HG03103 (cell line): ENCODE measurements around the gene RHBDF2.

Source experiments
- ATAC-seq: cut with Tn5 transposase; IDR thresholded peaks from one replicate; pipeline ENCODE4 v1.9.1; 2021; ENCODE audit warnings: low read depth; ENCODE audit not compliant: unreplicated experiment

Gene RHBDF2

GRCh38 chr17:76444518-76445311 lies 56.5 kb downstream of the RHBDF2 start:
- no peak for ATAC-seq

GRCh38 chr17:76442341-76443338 lies 58.6 kb downstream of the RHBDF2 start:
- no peak for ATAC-seq

DNA sequence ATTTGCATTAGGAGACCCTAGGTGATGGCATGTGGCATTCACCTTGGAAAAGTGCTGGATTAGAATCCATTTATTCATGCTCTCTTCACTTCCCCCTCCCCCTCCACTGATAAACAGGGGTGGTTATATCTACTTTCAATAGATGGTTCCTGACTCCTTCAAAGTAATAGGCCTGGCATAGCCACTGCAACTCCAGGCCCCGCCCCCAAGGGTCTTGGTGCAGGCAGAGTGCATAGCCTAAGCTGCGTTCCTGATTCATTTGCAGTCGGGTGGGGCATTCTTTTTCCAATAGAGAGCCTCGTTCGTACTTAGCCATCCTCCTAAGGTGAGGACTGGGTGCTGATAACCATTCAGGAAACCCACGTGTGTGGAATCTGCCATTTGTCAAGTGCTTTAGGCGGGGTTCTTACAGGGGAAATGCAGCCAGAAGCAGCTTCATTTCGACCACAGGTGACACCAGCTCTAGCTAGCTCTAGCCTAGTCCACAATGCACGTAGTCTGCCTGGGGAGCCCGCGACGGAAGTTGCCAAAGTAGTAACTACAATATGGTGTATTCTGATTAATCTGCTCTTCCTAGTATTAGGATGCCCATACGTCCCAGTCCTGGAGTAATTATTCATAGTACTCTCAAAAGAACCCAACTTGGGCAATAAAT lies 59.4 kb downstream of the RHBDF2 start:
- ATAC-seq: no peak

GRCh38 chr17:76440751-76441362 lies 60.4 kb downstream of the RHBDF2 start:
- no peak for ATAC-seq

DNA sequence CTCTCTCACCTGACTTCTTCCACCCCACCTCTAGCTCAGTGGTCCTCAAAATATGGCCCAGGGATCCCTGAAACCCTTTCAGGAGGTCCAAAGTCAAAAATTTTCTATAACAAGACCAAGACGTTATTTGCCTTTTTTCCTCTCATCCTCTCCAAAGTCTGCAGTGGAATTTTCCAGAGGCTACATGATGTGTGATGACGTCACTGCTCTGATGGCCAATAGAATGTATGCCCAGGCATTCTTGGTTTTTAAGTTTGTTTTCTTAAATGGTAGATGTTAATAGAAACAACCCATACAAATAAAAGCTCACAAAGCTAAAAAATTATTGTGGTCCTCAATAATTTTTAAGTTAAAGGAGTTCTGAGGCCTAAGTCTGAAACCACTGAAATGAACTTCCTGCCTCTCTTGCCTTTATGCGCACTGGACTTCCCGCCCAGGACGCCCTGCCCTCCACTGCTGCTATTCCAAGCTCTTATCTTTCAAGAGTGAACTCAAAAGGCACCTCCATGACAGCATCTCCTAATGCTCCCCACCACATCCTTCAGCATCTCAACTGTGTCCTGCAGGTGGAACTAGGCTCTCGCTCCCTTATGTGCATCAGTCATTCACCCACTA lies 61.8 kb downstream of the RHBDF2 start:
- ATAC-seq: no peak

DNA sequence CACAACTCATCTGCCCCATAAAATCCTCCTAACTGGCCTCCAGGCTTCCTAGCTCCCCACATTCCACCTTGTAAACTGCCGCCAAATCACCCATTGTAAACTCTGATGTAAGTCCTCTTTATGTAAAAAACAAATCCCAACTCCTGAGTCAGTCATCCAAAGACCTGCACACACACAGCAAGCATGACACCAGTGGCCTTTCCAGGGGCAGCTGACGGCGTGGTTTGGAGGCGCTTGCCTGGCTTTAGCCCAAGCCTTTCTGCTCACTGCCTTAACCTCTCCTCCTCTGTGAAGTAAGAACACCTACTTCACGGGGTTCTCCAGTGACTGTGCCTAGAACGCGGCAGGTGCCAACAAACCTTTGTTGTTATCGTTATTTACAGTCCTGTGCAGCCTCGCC lies 62.3 kb downstream of the RHBDF2 start:
- no peak for ATAC-seq

- no peak for ATAC-seq
Observed at GRCh38 chr17:76437467-76438402, 63.5 kb downstream of the RHBDF2 start.

DNA sequence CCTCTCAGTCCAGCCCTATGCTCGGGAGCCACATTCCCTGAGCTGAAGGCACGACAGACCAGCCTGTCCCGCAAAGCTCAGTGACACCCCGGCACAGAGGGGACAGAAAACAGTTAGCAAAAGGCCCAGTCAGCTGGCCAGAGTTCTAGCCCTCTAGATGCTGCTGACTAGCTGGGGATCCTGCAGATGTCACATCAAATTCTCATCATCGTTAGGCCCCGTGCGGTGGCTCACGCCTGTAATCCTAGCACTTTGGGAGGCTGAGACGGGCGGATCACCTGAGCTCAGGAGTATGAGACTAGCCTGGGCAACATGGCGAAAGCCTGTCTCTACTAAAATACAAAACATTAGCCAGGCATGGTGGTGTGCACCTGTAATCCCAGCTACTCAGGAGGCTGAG lies 65.5 kb downstream of the RHBDF2 start:
- ATAC-seq: no peak

DNA sequence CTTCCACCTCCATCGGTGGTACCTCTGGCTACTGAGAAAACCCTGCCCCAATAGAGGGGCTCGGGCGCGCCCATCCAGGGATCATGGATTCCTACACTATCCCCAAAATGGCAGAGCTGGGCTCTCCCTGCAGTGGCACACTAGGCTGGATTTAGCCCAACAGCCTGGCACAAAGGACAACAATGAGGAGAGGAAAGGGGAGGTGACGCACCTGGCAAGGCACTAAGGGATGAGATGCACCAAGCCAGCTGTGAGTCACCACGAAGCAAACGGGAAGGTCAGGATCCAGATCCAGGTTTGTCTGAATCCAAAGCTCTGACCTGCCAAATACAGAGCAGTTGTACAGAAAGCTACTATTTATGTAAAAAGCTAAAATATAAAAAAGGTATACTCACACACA lies 66.4 kb downstream of the RHBDF2 start:
- no peak for ATAC-seq

- ATAC-seq: no peak
Observed at GRCh38 chr17:76433693-76434092, 67.5 kb downstream of the RHBDF2 start.

DNA sequence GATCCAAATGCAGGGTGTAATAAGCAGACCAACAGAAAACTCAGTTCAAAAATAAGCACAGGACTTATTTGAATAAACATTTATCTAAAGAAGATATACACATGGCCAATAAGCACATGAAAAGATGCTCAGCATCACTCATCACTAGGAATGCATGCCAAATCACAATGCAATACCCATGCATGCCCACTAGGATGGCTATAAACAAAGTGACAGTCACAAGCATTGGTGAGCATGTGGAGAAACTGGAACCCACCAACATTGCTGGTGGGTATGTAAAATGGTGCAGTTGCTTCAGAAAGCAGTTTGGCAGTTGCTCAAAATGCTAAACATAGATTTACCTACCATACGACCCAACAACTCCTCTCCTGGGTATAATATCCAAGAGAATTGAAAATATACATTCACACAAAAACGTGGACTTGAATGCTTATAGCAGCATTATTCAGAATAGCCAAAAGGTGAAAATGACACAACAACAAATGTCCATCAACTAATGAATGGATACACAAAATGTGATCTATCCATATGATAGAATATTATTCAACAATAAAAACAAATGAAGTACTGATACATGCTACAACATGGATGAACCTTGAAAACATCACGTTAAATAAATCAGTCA lies 68.4 kb downstream of the RHBDF2 start:
- no peak for ATAC-seq

- ATAC-seq: no peak
Observed at GRCh38 chr17:76432004-76432403, 69.2 kb downstream of the RHBDF2 start.

DNA sequence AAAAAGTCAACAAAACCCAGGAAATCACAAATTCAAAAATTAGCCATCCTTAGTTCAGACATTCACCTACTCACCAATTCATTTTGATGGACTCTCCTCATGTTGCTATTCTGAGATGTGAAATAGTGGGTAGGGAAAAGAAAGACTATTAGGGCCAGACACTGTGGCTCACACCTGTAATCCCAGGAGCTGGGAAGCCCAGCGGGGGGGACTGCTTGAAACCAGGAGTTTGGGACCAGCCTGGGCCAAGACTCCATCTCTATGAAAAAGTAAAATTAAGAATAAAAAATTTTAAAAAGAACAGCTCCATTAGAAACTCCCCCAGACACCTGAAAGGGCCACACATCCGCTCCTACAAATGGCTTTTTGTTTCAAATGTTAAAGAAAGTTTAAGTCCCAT lies 69.7 kb downstream of the RHBDF2 start:
- no peak for ATAC-seq

GRCh38 chr17:76428511-76428910 lies 72.7 kb downstream of the RHBDF2 start:
- ATAC-seq: no peak

GRCh38 chr17:76427501-76428231 lies 73.6 kb downstream of the RHBDF2 start:
- ATAC-seq: no peak

- no peak for ATAC-seq
Observed at GRCh38 chr17:76426853-76427252, 74.4 kb downstream of the RHBDF2 start.

DNA sequence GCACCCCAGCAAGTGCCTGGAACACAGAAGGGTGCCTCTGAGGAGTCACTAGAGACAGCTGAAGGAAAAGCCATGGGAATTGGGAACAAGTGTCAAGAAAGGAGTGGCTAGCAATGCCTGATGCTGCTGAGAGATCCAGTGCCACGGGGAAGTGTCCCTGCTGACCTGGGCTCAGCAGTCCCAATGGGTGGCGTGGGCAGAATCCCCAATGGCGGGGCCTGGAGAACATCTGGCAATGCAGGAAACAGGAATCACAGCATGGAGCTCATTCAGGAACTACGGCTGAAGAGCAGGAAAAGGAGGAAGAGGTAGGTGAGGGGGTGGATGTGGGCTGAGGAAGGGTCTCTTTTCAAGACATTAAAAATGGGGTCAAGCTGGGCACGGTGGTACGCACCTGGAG lies 78.4 kb downstream of the RHBDF2 start:
- ATAC-seq: no peak

DNA sequence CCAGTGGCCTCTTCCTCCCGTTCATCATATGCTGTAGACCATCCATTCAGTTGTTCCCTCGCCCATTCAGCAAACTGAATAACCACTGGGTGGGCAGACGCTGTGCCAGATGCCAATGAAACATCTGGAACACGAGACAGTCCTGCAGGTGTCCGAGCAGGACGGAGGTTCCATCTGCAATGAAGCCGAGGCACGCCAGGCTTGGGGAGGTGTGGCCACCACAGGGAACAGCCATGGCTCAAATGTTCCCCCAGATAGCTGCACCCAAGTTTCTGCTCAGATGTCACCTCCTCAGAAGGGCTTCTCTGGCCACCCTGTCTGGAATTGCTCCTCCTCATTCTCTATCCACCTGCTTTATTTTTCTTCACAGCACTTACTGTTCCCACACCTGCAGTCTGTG lies 78.8 kb downstream of the RHBDF2 start:
- ATAC-seq: no peak
